H1 (cell line): Measurements from ENCODE around the gene SSTR3. TPM values are rescaled to one million over a fixed set of nuclear protein-coding genes. Genes with fewer than 3 reads are reported as not detected.

Experiments
- E2F6 ChIP-seq: IDR thresholded peaks from 2 replicates; pipeline ENCODE4 v1.6.1; 2012; ENCODE audit warnings: inconsistent platforms
- GABPA ChIP-seq: IDR thresholded peaks from 2 replicates; pipeline ENCODE4 v1.6.1; 2011; ENCODE audit warnings: mild to moderate bottlenecking, low read length, moderate library complexity, borderline replicate concordance; ENCODE audit not compliant: insufficient read depth
- MAFK ChIP-seq: IDR thresholded peaks from 2 replicates; pipeline ENCODE4 v1.6.1; 2012; ENCODE audit warnings: low read depth, mild to moderate bottlenecking, improper control_type of control experiment, low read length
- POU5F1 ChIP-seq: IDR thresholded peaks from 2 replicates; pipeline ENCODE4 v1.6.1; 2011; ENCODE audit warnings: low read depth, mild to moderate bottlenecking, low read length, moderate library complexity
- RFX5 ChIP-seq: IDR thresholded peaks from 2 replicates; pipeline ENCODE4 v1.6.1; 2011; ENCODE audit warnings: low read depth, low read length, improper control_type of control experiment, borderline replicate concordance
- SAP30 ChIP-seq: fragments of 300-600 bp; sonication (generic); IDR thresholded peaks from 2 replicates; pipeline ENCODE4 v1.7.1; 2012; ENCODE audit warnings: low read length, moderate library complexity, mild to moderate bottlenecking, inconsistent platforms; ENCODE audit not compliant: insufficient read depth, insufficient replicate concordance
- SP2 ChIP-seq: IDR thresholded peaks from 2 replicates; pipeline ENCODE4 v1.6.1; 2012; ENCODE audit warnings: mild to moderate bottlenecking, low read length, inconsistent platforms
- TAF7 ChIP-seq: optimal IDR thresholded peaks from 2 replicates; pipeline ENCODE3; 2011; ENCODE audit warnings: low read depth, mild to moderate bottlenecking, inconsistent platforms, low read length, moderate library complexity, borderline replicate concordance
- polyA plus RNA-seq, 7 experiments: library from polyadenylated mRNA; depleted of rRNA in 3 of 7; stranded (reverse) in 5 of 7; unstranded in 2 of 7; fragments of >200 nt in 5 of 7; fragments of 200-250 nt in 2 of 7; gene quantifications; 1 replicate in 5 of 7; 2 replicates in 1 of 7; 4 replicates in 1 of 7; pipeline versions ENCODE4 v1.2.1 to v1.2.3, GENCODE V29; 2011 to 2013; ENCODE audit warnings: missing spikeins in 2 of 7, mixed read lengths in 2 of 7
- total RNA-seq: library from RNA; stranded (reverse); fragmentation: NEBNext Ultra II Directional; extraction: Animal tissue kit (Norgen Biotek cat#: 25700); gene quantifications from 2 replicates; pipeline ENCODE4 v1.2.1, GENCODE V29; 2021

SSTR3 gene
- total and polyA plus RNA-seq, 2 of the 8 experiments (the other 6 are each of a cell fraction or from before 2014, with no cell fraction given): 0.22 to 0.77 TPM

GRCh38 chr22:37239336-37240239, 27.3 kb upstream of the SSTR3 start (continued):
- TF ChIP-seq SAP30 (no peak), POU5F1 (no peak), RFX5 (no peak), TAF7 (no peak), SP2 (no peak), GABPA (no peak), MAFK (no peak), E2F6 (no peak)
